ENCODE results near the gene PHLPP1. TPM values are rescaled to one million over a fixed set of nuclear protein-coding genes. Genes with fewer than 3 reads are reported as not detected.
A peak's percentile ranks its signal among the peaks of the same experiment; 100 is the strongest.

PHLPP1 gene
- total and polyA plus RNA-seq, 2 experiments from 2014 or later = 15.7 to 73.6 TPM

GRCh38 chr18:62772860-62773584 is 57.7 kb downstream of the PHLPP1 start:
- peaks cover 100% of the 10 kb centered on the region for H3K79me2 ChIP-seq (replicated peaks; ENCODE audit: insufficient read depth)
- ATAC-seq = peak; percentile 86

More at GRCh38 chr18:62772860-62773584, 57.7 kb downstream of the PHLPP1 start:
- no peaks in the 10 kb centered on the region; the same call in 2 of the 3 replicates for H3K9me3 Mint-ChIP-seq
- no peak for DNase-seq (ENCODE audit: low spot score)
- H3K27ac Mint-ChIP-seq = peak overlapping the region; percentile 33; the same call in 1 of the 2 replicates
- peaks cover 51% of the 10 kb centered on the region for H3K4me1 Mint-ChIP-seq
- H3K27ac ChIP-seq (ENCODE audit: low read depth) = peak overlapping the region; percentile 55
- no peak overlapping the region for H3K4me3 Mint-ChIP-seq
- H3K36me3 Mint-ChIP-seq (ENCODE audit: low read depth) = peaks cover 13% of the 10 kb centered on the region
- no peaks in the 10 kb centered on the region for H3K27me3 ChIP-seq (ENCODE audit: insufficient read depth)
- peaks cover 13% of the 10 kb centered on the region for H4K20me1 ChIP-seq (replicated peaks; ENCODE audit: insufficient read depth)
- H3K9me2 ChIP-seq (ENCODE audit: insufficient read depth) = no peaks in the 10 kb centered on the region
- TF ChIP-seq ZNF462 (CRISPR knock-in tag; IDR thresholded peaks at IDR 0.05) (peak; percentile 75), CTCF (conservative IDR thresholded peaks at IDR 0.05; ENCODE audit: low read depth in 2 of 2) (no peak), REST (IDR thresholded peaks at IDR 0.05; ENCODE audit: unreplicated experiment) (no peak)
- no peak overlapping the region for H3K4me3 ChIP-seq
- H2AFZ ChIP-seq = no peak overlapping the region
- H3K36me3 ChIP-seq (ENCODE audit: insufficient read depth) = no peaks in the 10 kb centered on the region
- H3K27me3 Mint-ChIP-seq (ENCODE audit: insufficient read depth, low read depth, poor library complexity) = peaks cover 2% of the 10 kb centered on the region
- no peaks in the 10 kb centered on the region for H3F3A ChIP-seq (replicated peaks; ENCODE audit: low read depth)
- H3K4me2 ChIP-seq = no peak overlapping the region
- H3K4me1 ChIP-seq (ENCODE audit: insufficient read depth) = peaks cover 55% of the 10 kb centered on the region
